WI38 (cell line): ENCODE measurements around the gene RFC1.
A peak's percentile ranks its signal among the peaks of the same experiment; 100 is the strongest.
"Not testable (repeated sequence)": the region's sequence is repeated elsewhere in the genome, so short reads cannot be mapped to it uniquely, and the experiment has no call there.

ENCODE experiments used
- H3K4me3 ChIP-seq: 2 replicates; pipeline ENCODE4 v1.5.1; 2011; ENCODE audit warnings: low read depth, mild to moderate bottlenecking, control low read depth, low read length
- TF ChIP-seq, protein P1 (sequence below): IDR thresholded peaks from 2 replicates; pipeline ENCODE4 v1.5.1; 2012; ENCODE audit warnings: low read depth, mild to moderate bottlenecking, control low read depth, low read length

RFC1 gene, protein sequence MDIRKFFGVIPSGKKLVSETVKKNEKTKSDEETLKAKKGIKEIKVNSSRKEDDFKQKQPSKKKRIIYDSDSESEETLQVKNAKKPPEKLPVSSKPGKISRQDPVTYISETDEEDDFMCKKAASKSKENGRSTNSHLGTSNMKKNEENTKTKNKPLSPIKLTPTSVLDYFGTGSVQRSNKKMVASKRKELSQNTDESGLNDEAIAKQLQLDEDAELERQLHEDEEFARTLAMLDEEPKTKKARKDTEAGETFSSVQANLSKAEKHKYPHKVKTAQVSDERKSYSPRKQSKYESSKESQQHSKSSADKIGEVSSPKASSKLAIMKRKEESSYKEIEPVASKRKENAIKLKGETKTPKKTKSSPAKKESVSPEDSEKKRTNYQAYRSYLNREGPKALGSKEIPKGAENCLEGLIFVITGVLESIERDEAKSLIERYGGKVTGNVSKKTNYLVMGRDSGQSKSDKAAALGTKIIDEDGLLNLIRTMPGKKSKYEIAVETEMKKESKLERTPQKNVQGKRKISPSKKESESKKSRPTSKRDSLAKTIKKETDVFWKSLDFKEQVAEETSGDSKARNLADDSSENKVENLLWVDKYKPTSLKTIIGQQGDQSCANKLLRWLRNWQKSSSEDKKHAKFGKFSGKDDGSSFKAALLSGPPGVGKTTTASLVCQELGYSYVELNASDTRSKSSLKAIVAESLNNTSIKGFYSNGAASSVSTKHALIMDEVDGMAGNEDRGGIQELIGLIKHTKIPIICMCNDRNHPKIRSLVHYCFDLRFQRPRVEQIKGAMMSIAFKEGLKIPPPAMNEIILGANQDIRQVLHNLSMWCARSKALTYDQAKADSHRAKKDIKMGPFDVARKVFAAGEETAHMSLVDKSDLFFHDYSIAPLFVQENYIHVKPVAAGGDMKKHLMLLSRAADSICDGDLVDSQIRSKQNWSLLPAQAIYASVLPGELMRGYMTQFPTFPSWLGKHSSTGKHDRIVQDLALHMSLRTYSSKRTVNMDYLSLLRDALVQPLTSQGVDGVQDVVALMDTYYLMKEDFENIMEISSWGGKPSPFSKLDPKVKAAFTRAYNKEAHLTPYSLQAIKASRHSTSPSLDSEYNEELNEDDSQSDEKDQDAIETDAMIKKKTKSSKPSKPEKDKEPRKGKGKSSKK

DNA sequence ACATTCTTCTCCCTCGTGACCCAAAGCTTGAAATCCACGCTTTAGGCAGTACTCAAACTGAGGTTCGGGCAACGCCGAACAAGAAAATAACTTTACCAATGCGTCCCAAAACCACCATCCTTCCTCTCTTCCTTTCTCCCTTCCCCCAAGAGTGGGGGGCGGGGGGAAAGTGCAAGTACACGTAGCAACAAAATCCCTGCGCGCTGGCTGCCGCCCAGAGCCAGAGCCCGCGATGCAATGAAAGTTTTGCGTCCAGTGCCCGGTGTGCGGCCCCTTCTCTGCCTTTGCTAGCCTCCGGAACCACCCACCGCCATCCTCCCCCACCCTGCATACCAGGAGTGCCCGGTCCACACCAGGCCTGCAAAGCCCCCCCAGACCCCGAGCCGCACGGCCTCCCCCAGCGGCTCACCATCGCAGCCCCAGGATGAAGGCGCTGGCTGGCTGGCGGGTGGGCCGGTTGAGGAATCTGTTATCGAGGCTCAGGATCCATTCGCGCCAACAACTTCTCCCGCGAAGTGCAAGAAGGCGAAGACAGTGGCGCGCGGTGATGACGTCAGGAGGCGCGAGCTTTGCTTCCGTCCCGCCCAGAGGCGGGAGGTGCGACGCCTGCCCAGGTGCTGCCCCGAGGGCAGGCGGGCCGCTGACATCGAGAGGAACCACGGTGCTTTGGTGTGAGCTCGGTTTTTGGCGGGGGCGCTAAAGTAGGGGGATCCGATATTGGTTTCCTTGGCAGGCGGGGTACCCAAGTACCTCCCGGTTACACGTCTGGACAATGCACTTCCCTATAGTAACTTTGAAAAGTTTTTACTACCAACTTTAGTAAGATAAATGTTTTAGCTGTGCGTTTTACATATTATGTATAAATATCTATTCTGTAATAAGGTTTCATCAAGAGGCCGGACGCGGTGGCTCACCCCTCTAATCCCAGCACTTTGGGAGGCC, at the start of gene RFC1:
Gene RFC1, minus strand, starts transcription at position 533 of the 942 bp plus-strand sequence. Its CDS starts 121 bp downstream, at position 412.
- TF ChIP-seq, protein P1, sequence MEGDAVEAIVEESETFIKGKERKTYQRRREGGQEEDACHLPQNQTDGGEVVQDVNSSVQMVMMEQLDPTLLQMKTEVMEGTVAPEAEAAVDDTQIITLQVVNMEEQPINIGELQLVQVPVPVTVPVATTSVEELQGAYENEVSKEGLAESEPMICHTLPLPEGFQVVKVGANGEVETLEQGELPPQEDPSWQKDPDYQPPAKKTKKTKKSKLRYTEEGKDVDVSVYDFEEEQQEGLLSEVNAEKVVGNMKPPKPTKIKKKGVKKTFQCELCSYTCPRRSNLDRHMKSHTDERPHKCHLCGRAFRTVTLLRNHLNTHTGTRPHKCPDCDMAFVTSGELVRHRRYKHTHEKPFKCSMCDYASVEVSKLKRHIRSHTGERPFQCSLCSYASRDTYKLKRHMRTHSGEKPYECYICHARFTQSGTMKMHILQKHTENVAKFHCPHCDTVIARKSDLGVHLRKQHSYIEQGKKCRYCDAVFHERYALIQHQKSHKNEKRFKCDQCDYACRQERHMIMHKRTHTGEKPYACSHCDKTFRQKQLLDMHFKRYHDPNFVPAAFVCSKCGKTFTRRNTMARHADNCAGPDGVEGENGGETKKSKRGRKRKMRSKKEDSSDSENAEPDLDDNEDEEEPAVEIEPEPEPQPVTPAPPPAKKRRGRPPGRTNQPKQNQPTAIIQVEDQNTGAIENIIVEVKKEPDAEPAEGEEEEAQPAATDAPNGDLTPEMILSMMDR: no peak

DNA sequence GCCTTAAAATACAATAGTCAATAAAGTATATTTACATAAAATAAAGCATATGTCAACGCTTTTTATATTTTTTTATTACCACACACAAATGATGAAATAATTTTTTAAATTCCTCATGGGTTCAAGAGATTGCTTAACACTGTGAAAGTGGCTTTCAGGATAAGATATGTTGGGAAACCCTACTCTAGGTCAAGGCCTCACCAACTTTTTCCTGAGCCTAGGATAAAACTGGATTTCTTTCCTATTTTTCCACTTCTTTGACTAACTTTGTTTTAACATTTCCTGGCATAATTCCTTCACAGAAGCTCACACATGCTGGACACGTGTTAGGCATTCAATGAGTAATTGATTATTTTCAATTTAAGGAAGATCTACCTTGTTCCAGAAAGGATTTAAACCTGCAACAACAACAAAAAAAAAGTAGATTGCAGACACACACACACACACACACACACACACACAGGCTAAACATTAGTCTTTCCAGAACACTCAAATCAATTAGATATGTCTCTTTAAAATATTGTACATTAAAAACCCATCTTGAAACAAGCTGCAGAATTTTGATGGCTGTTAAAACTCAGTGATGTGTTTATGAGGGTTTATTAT, 49.6 kb upstream of the RFC1 start:
- TF ChIP-seq, protein P1: no peak
- H3K4me3 ChIP-seq: no peak overlapping the region

More for the DNA sequence above, at the start of gene RFC1:
- peak within 1 kb of the TSS; percentile 85 for H3K4me3 ChIP-seq

DNA sequence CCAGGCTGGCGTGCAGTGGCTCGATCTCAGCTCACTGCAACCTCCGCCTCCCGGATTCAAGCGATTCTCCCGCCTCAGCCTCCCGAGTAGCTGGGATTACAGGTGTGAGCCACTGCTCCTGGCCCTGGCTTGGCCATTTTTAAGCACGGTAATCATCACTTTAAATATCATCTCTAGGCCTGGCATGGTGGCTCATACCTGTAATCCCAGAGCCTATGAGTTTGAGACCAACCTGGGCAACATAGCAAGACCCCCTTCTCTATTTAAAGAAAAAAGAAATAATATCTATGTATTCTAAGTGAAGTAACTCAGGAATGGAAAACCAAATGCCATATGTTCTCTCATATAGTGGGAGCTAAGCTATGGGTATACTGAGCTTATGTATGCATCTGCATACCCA, 45.4 kb upstream of the RFC1 start:
- not testable (repeated sequence) for H3K4me3 ChIP-seq

DNA sequence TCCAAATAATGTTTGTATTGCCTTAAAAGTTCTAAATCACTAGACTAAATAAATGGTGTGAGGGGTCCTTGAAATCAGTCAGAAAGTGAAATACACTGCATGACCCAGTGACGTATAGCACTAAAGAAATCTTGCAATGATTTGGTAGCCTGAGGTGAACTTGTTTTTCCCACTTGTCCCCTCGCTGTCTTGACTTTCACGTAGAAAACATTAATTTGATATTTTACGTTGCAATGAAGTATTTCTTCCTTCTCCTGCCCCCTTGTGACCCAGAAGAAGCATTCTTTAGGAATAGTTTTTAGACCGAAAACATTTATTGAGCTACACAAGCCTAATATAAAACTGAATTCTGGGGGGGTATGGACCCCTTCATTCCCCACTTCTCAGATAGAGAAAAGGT, 44.3 kb upstream of the RFC1 start:
- no peak overlapping the region for H3K4me3 ChIP-seq
- TF ChIP-seq, protein P1: no peak

DNA sequence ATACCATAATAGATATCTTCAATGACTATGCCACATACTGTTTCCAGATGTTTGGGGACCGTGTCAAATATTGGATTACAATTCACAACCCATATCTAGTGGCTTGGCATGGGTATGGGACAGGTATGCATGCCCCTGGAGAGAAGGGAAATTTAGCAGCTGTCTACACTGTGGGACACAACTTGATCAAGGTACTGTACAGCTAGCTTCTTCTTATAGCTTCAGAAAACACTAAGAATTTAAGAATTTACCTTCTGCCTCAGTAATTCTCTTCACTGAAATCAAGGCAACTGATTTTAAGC, 41.4 kb upstream of the RFC1 start:
- TF ChIP-seq, protein P1: no peak
- no peak overlapping the region for H3K4me3 ChIP-seq

DNA sequence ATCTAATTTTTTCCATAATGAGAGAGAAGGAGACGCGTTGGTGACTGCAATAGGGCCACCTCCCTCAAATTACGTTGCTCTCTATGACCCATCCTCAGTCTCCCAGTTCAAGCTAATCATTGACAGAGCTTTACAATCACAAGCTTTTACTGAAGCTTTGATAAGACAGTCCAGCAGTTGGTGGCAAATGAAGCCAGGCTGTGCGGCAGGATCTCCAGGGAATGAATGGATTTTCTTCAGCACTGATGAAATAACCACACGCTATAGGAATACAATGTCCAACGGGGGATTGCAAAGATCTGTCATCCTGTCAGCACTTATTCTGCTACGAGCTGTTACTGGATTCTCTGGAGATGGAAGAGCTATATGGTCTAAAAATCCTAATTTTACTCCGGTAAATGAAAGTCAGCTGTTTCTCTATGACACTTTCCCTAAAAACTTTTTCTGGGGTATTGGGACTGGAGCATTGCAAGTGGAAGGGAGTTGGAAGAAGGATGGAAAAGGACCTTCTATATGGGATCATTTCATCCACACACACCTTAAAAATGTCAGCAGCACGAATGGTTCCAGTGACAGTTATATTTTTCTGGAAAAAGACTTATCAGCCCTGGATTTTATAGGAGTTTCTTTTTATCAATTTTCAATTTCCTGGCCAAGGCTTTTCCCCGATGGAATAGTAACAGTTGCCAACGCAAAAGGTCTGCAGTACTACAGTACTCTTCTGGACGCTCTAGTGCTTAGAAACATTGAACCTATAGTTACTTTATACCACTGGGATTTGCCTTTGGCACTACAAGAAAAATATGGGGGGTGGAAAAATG, 40.8 kb upstream of the RFC1 start, which contains the start of gene KLB:
Gene KLB, plus strand, starts transcription at position 168 of the 821 bp plus-strand sequence. Its CDS starts 20 bp downstream, at position 188.
- H3K4me3 ChIP-seq: no peak within 1 kb of the TSS
- TF ChIP-seq, protein P1: no peak

DNA sequence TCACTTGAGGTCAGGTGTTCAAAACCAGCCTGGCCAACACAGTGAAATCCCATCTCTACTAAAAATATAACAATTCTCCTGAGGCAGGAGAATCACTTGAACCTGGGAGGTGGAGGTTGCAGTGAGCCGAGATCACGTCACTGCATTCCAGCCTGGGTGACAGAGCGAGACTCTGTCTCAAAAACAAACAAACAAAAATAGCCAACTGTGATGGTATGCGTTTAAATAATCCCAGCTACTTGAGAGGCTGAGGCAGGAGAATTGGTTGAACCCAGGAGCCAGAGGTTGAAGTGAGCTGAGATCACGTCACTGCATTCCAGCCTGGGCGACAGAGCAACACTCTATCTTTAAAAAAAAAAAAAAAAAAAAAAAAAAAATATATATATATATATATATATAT, 35.5 kb upstream of the RFC1 start:
- H3K4me3 ChIP-seq: not testable (repeated sequence)
